GM21529 (cell line): ENCODE data around the gene CTNNA2.
"Not testable (repeated sequence)": the region's sequence is repeated elsewhere in the genome, so short reads cannot be mapped to it uniquely, and the experiment has no call there.

ENCODE experiments used
- ATAC-seq: cut with Tn5 transposase; IDR thresholded peaks from one replicate; pipeline ENCODE4 v1.9.1; 2021; ENCODE audit not compliant: unreplicated experiment

The CTNNA2 gene

DNA sequence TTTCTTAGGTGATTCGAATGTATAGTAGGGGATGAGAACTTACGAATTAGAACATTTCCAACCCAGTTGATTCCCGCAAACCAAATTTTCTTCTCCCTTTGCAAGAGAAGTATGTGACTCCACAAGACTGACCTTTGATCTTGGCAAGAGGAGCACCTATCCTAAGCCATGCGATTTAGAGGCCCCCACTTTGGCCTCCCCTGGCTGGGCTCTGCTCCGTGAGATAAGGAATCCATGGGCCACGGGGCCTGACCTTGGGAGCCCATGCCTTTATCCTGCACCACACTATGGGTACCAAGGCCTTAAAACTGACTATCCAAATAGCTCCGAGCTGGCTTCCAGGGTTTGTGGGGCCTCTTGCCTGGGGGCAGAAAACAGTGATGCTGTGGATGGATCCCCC, 656.0 kb downstream of the CTNNA2 start:
- ATAC-seq = no peak

DNA sequence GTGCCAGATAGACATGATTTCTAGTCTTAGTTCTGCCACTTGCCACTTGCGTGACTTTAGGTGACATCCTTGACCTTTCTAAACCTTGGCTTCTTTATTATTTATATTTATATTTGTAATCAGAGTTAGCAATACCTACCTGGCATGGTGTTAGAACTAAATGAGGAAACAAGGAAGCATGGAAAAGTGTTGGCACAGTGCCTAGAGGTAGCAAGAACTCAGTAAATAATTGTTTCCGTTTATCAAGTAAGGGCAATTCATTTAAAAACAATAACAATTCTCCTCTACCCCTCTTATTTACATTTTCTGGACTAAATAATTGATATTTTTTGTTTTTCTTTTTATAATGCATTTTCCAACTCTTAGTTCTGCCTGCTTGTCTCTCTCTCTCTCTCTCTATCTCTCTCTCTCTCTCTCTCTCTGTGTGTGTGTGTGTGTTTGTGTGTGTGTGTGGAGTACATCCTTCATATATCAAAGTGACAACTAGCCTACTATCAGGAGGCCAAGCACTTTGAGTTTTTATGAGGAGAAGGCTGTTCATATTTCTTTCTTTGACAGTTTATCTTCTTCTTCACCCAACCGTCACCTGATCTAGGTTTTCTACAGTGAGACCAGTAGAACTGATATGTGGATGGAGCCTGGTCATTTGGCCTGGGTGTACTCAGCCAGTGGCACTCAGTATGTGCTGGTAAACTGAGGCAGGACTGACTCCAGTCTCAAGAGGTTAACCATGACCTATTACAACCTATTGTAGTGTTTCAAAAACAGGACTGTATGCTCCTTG, 657.2 kb downstream of the CTNNA2 start:
- ATAC-seq = no peak

DNA sequence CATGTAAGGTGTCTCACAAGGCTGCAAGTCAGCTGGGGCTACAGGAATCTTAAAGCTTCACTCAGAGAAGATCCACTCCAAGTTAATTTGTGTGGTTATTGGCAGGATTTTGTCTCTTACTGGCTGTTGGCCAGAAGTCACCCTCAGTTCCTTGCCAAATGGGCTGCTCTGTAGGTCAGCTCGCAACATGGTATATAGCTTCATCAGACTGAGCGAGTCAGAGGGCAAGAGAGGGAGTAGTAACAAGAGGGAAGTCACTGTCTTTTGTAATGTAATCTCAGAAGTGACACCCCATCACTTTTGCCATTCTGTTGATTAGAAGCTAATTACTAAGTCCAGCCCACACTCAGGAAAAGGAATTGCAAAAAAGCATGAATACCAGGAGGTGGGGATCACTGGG, 672.2 kb downstream of the CTNNA2 start:
- no peak for ATAC-seq

DNA sequence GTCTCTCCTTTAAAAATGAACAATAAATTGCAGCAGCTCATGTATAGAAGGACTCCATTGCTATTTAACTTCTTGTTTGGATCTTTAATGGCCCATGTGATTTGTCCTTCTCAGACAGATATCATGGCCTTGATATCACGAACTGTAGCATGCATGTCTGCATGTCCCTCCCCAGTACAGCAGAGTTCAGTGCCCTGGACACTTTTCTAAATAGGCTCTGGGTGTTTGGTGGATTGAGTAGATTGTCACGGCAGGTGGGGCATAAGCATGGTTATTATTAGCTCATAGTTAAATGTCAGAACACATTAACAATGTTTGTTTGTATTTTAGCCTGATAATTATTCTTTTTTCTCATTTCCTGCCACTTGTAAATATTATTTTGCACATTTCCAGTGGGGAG, 673.4 kb downstream of the CTNNA2 start:
- no peak for ATAC-seq

DNA sequence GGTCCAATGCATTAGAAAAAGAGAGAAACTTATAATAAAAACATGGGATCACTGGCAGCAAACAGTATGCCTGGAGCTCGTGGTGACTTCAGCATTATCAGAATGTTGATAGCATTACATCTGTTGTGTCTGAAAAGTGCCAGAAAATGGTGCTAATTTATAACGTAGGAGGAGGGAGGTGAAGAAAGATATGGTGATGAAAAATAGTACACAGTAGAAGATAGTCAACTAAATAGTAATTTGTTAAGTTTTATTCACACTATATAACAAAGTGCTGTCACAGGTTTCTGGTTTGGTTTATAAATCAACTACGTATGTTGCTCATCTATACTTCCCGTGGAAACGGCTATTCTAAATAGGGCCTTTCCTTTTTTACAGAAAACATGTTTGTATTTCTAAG, 674.3 kb downstream of the CTNNA2 start:
- ATAC-seq = no peak

DNA sequence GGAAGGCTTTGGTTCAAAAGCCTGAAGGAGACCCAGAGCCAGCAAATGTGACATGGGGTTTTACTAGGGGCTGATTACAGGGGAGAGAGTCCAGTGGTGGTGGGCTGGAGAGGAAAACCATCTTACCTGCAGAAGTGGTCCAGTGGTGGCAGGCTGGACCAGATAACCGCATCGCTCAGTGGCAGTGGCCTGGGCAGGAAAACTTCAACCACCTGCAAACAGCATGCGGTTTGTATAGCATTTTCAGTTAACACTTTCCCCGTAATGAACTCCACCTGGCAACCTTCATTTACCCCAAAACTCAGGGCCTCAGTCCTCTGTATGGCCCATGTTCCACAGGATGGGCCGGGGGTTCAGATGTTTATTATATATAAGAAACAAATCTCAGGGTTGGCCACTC, 677.3 kb downstream of the CTNNA2 start:
- ATAC-seq = no peak

DNA sequence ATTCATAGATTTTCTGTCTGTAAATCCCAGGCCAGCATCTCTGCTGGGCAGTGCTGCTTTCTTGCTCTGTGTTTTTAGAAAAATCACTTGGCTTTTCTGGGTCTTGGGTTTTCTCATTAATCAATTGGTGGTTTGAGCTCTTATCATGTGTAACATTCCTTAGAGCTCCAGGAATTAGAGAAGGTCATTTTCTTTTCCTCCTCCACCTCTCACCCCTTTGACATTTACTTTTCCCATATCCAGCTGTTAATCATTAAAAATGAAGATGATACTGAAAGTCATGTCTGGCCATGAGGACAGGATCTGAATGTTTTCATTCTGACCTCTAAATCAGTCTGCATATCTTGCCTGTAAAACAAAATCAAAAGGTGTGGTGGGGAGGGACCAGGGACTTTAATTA, 680.7 kb downstream of the CTNNA2 start:
- no peak for ATAC-seq

DNA sequence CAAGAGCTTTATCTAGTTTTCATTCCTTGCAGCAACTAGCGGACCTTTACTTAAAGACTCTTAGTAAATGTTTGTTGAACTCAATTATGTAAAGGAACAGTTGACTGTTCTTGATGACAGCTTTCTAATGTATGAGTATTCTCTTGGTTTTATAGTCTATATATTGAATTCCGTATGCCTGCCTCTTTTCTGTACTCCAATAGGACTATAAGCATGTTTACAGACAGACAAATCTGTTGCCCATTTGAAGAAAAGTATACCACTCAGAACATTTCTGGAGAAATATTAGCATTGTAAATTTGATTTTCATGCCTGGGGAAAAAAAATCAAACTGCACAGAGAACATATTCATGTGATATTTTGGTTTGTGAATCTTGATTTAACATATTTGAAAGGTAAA, 682.2 kb downstream of the CTNNA2 start:
- ATAC-seq = no peak

DNA sequence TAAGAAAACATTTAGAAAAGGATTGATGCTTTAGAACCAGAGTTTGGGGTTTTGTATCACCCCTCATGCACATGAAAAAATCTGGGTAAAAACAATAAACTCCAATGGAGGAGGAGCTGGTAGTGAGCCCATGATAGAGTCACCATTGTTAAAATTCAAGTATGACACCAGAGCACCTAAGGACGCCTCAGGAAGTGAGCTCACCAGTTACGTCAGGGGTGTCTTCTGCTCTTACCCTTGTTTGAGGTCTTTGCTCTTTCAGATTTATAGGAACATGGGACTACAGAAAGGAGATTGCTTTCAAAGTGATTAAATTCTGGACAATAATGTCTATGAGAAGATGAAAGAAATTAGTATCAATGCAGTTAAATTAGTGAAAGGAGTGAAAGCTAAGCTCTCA, 685.2 kb downstream of the CTNNA2 start:
- ATAC-seq = no peak

DNA sequence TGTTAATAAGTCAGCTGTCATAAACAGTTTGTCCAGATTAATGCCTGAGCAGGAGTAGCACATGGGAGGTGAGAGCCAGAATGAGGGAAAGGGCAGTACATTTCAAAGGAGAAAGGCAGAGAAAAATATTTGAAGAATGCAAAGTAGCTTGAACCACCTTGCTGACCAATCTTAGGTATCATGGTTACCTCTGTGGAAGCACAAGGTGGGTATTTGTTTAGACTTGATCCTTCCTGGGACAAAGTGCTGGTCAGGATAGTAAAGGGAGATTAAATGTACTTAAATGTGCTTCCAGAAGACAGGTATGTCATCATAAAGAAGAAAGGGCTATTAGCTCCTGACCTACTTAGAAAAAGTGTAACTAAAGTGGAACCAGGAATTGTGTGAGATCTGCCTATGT, 686.7 kb downstream of the CTNNA2 start:
- ATAC-seq = no peak

DNA sequence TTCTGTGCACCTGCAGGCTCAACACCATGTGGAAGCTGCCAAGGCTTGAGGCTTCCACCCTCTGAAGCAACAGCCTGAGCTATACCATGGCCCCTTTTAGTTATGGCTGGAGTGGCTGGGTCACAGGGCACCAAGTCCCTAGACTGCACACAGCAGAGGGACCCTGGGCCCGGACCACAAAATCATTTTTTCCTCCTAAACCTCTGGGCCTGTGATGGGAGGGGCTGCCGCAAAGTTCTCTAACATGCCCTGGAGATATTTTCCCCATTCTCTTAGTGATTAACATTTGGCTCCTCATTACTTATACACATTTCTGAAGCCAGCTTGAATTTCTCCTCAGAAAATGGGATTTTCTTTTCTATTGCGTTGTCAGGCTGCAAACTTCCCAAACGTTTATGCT, 691.1 kb downstream of the CTNNA2 start:
- ATAC-seq = not testable (repeated sequence)

DNA sequence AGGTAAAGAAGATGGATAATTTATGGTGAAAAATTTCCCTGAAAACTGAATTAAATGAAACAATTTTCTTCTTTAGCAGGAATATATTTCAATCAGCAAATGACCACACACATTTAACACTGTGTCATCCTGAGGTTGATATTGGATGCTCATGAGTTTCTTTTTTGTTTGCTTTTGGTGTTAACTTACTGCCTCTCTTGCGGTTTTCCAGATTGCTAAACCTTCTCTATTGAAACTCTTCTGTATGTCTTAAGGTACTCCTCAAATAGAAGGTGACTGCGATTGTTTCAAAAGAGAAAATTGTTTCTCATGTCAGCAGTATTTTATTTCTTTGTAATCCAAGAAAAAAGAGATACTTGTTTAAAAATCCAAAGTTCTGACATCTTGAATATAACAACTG, 692.6 kb downstream of the CTNNA2 start:
- no peak for ATAC-seq

DNA sequence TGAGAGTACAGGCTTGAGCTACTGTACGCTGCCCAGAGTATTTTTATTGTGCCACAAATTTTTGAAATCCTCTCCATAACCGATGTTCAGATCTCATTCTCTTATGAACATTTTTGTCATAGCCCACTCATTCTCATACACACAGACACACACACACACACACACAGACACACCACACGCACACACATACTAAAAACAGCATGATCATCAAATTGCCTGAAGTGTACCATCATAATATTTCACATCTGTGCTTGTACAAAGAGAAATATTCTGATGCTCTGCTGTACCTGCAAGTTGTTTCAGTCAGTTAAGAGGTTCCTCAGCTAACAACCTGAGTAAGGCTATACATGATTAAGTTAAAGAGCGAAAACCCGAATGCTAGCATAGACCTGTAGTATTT, 696.6 kb downstream of the CTNNA2 start:
- no peak for ATAC-seq

DNA sequence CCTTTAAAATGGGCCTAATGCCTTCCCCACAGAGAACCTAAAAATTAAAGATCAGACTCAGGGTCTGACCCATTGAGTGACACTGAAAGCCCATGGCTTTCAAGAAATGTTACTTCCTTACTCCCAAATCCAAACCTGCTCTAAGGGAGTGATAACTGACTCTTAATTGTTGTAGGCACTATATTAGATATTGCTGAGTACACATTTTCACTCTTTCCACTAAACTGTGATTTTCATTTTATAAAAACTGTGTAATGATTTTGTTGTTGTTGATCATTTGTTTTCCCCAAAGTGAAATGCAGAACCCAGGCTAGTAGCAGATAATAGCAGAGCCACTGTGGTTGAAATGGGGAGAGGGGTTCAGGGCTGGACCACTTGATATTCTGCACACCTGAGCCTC, 704.6 kb downstream of the CTNNA2 start:
- no peak for ATAC-seq

DNA sequence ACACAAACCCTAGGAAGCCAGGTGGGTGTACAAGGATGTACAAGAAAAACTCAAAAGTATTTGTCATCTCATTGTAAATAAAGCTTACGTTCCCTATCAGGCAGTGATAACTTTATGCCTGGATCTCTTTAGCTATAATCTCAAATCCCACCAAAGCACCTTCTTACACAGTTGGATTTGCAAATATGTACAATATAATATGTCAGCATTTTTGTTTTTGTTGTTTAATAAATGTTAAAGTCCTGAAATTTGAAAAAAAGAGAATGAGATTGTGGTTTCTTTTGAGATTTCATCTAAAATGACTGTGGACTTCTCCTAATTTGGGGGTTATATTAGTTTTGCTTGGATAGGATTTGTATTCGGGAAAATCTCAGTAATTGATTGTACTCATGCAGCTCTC, 709.8 kb downstream of the CTNNA2 start:
- no peak for ATAC-seq

DNA sequence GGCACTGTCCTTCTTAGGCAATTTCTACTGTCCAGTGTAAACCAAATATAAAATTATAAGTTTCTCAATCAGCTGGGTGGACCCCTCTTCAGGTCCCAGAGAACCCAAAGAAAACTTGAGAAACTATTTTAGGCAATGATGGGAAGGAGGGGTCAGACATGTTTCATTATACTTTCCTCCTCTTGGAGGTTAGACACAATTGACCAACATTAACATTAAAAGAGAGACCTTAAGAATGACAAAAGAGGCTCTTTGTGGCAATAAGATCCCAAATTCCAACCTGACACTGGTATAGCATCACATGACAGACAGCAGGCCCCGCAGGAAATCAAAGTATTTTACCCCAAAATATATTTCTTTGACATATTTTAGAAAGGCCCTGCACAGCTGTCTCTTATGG, 718.6 kb downstream of the CTNNA2 start:
- ATAC-seq = no peak

DNA sequence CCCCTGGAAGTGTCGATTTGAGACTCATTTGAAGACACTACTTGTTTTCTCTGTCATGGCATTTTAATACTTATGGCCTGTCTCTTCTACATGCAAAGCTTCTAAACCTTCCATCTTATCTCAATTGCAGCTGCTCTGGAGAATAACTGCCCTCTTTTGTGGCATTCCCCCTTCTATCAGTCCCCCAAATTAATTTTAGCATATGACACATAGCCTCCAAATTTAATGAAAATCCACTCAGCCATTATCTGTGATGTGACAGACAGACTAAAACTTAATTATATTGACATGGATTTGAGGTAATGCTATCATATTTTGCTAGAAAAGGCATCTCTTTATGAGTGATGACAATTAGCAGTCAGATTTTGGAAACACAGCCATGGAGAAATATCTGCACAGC, 720.5 kb downstream of the CTNNA2 start:
- ATAC-seq = no peak

DNA sequence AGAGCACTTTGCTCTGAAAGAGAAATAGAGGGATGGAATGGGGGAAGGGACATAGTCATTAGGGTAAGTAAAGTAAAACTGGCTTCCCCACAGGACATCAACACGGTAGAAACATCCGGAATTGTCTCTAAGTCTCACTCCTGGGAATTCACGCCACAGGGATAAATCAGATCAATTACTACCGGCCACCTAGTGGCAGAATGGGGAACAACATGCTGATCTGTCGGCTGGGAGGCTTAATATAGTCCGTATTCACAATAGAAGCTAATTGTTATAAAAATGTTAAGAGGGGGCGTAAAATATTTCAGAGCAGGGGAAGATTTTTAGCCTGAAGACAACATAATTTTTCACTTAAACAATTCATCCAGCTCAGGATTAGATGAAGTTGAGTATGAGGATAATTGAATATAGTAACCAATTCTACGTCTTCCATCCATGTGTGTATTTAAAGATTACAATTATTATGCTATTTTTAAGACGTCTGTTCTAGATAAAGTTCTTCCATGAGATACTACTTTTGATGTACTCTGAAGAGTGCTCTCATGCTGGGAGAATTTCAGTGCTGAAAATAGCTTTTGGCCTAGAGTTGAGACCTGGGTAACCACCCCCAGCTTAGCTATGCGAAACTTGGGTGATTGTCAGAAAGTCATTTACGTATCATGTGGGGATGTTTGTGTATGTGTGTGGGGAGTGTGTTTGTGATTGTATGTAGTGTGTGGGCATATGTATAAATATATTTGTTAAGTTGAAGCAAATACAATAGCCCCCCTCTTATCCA, 726.0 kb downstream of the CTNNA2 start:
- ATAC-seq = no peak

DNA sequence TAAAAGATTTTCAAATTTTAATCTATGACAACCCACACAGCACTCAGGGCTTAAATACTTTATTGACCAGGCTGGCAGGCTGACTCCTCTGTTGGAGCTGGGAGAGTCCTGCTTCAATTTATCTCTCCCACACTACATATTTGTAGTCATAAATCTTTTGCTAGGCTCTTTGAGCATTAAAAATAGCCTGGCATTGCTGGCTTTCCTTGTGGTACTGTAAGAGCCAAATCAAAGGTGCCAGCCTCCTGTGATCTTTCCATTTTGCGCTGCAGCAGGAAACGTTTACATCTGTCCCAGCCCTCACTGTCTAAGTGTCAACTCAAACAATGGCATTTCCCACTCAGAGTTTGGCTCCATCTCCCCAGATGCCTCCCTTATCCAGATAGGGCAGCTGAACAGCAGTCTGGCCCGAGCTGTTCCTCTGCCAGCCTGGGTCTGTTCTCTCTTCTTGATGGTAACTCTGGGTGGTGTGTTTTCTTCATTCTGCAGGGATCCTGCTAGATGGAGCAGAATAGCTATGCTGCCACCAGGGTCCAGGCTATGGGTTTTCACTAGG, 729.6 kb downstream of the CTNNA2 start:
- no peak for ATAC-seq

DNA sequence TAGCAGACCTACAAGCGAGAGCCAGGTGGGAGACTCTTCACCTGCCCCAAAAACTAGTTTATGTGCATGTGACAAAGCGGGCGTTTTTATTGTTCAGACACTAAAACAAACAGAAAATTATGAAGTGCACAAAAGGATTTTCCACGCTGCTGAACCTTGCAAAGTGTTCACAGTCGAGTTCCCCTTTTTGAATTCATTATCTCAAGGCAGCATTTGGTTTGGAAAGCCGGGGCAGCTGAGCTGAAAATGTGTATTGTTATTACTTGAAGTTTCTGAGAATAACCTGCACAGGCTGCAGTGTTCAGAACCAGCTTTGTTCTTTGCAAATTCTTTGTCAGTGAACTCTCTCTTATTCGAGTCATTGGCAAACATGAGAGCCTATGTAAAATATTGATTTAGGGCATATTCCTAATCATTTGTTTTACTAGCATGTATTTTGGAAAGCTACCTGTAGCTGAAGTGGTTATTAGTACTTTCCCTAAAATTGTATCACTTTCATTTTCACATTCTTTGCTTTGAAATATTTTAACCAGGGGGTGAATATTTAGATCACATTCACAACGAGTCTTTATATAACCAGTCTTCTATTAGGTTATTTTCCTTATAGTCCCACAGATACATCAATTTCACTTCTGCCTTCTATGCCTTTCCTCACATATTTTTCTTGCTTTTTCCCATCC, 732.2 kb downstream of the CTNNA2 start:
- no peak for ATAC-seq

DNA sequence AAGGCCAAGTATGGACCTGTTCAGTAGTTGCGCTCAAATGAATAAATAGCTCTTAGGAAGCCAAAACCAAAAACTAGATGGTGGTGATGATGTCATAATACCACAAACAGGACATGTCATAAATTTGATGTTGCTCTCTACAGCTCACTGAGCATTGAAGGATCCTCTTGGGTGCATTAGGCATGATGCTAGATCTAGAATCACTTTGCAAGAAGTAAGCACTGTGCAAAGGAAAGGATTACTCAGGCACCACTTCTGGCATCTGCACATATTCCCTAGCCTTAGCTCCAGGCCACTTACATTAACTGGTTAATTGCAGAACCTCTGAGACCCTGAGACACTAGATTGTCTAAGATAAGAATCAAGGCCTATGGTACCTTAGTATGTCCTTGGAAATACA, 733.7 kb downstream of the CTNNA2 start:
- no peak for ATAC-seq

DNA sequence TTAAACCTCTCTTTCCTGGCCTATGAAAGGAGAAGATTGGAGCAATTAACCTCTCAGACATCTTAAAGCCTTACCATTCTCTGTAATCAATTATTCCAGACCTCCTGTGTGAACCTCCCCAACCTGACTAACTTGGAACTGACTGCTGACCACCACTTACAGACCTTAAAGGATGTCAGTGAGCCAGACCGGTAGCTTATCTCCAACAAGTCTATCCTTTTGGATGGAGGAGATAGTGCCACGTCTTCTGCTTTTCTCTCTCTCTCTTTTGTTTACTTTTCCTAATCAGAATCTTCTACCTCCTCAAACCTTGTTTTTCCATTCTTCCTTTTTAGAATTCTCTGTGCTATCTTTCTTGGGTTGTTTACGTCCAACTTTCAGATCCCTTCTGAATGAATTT, 734.5 kb downstream of the CTNNA2 start:
- no peak for ATAC-seq
